GM19238 (cell line): ENCODE measurements around the gene ATXN10.
"Not testable (repeated sequence)": the region's sequence is repeated elsewhere in the genome, so short reads cannot be mapped to it uniquely, and the experiment has no call there.

Experiments
- DNase-seq: peaks from one replicate; pipeline ENCODE4 v3.0.0; 2011; ENCODE audit warnings: low spot score; ENCODE audit not compliant: insufficient read length

ATXN10 gene

DNA sequence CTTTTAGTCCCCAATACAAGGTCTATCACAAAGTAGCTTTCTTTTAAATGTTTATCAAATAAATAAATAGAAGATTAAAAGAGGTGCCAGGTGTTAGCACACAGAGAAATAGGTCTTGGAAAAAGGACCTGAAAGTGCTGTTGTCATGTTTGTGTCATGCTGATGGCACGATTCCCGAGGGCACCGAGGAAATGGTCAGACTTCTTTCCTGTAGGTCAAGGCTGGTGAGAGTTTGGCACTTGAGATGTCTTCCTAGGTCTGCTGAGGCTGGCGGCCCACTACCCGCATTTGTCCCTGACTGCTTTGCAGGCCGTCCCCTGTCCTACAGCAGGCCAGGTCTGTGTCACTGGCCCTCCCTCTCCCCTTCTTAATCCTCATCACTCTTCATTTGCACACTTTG is 112.1 kb downstream of the ATXN10 start:
- no peak for DNase-seq

DNA sequence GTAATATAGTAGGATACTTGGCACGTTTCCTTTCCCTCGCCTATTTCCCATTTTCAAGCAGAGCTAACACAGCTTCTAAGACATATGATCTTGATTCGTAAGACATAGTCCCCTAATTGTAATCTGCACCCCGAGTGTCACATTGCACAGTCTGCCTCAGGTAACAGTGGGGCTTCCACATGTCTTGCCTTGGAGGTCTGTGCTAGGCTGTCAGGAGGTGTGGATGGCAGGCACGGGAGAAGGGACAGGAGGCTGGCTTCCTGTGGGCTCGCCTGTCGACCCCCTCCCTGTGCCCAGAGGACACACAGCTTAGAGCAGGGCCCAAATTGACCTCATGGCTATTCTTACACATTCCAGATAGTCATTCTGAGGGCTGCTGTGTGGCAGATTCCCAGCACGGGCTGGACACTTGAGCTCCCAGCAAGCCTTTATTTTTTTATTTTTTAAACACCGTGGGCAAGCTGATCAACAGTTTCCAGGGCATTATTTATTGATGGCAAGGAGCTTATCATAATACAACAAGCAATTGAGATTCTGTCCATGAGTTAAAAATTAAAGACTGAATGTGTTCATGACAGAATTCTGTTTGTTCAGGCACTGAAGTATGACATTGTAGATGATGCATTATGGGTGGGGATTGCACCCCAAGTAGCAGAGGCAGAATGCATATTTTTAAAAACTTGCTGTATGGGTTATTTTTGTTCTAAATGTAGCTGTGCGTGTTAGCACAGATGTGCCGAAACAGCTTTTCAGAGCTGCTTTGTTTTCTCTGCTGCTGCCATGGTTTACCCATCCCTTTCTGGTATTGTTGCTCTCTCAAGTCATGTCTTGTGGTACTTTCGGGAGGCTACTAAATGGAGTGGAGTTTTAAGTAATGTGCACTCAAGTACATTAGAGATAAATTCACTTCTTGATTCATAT is 113.0 kb downstream of the ATXN10 start:
- no peak for DNase-seq

DNA sequence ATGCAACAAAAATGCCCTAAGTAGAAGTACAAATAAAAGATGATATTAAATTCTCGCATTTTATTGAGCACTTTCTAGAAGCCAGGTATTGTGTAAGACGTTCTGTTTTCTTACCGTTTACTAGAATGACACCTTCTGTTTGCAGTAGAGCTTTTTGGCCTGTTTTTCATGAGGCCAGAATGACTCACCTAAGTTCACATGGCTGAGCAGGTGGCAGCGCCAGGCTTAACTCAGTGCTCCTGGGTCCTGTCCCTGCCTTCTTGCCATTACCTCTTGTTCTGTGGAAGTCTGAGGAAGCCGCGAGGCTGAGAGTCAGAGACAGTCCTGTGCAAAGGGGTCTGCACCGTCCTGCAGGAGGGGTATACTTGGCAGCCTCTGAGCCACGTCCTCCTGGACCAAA is 113.8 kb downstream of the ATXN10 start:
- DNase-seq = no peak

DNA sequence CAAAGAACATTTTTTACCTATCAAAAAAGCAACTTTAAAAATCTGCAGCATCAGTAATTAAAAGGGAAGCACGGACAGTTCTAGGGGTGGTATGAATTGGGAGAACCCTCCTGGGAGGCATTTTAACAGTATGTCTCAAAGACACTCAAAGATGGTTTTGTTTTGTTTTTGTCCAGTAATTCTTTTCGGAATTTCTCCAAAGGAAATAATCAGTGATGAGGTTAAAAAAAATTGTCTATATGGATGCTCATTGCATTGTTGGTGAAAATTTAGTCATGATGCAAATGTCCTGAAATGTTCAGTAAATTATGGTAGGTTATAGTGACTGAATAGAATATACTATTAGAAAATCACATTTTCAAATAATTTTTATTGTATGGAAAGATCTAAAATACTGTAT is 115.1 kb downstream of the ATXN10 start:
- DNase-seq = no peak

DNA sequence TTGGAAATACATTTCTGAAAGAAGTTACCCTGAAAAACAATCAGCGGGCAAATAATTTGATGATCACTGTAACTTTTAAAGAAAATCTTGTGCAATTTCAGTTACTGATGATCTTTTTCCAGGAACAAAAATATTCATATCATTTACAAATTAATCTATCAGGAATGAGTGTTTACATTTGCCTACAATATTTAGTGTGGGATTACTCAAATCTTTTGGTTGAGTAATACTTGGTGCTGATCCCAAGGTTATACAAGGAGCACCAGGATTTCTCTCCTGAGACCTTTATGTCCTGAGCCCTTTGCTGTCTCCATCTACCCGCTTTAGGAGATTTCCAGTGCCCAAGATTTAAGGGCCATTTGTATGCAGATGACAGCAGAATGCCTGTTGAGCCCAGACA is 116.1 kb downstream of the ATXN10 start:
- DNase-seq = no peak

DNA sequence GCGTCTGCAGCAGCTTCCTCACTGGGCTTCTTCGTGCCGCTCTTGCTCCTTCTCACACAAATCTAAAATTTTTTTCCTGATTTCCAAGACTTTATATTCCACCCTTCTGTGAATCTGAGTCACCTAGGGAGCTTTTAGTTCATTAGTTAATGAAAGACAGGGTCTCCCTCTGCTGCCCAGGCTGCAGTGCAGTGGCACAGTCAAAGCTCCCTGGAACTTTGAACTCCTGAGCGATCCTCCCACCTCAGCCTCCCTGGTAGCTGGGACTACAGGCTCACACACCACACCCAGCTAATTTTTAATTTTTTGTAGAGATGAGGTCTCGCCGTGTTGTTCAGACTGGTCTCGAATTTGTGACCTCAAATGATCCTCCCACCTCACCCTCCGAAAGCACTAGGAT is 116.9 kb downstream of the ATXN10 start:
- no peak for DNase-seq

DNA sequence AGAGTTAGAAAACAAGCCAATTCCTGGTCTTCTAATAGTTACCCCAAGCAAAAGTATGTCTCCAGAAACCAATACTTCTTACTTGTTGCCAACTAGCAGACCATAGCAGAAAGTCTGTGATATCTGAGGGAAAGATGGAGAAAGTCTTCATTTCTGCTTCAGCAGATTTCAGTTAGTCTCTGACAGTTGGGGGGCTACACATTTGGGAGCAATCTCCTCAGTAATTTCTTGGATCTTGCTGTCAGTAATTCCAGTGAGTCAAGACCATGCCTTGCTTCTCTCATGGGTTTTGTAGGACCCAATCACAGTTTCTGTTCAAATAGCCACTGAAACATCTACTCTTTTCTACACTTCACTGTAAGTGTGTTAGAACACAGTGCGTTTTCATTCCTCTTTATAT is 118.8 kb downstream of the ATXN10 start:
- DNase-seq = no peak

DNA sequence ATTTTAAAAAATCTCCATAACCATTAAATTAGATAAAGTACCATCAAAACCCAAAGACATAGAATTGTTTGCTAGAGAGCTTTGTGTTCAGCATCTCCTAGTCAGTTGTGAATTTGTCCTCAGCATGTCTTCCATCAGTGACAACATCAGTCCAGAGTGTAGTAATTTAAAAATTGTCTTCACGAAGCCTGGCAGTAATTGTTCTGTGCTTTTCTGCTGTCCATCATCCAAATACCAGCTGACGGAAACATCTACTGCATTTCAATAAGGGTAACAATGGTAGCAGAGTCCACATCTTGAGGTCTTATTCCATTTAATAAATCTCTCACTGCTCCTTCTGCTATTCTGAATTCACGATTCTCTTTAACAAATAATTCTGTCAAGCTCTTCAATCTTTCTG is 121.5 kb downstream of the ATXN10 start:
- DNase-seq = no peak

DNA sequence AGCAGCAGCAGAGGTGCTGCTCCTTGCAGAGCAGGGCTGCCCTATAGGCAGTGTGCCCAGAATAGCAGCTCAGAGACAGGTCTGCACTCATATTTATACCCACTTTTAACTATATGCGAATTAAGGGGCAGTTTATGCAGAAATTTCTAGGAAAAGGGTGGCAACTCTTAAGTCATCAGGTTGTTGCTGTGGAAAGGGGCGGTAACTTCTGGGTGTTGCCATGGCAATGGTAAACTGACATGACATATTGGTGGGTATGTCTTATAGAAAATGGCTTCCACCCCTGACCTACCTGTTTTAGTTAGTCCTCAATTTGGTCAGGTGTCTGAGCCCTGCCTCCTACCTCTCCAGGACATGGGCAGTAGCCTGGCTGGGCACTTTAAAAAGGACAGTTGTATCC is 122.3 kb downstream of the ATXN10 start:
- DNase-seq = no peak

DNA sequence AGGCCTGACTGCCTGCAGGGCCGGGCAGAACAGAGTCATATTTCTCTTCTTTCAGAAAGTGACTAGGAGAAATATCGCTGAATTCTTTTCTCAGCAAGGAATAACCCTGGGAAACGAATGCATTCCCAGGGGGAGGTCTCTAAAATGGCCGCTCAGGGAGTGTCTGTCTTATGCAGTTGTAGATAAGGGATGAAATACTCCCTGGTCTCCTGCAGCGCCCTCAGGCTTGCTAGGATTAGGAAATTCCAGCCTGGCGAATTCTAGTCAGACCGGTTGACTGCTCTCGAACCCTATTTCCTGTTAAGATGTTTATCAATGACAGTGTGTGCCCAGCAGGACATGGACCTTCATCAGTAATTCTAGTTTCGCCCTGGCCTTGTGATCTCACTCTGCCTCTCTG is 124.4 kb downstream of the ATXN10 start:
- not testable (repeated sequence) for DNase-seq

DNA sequence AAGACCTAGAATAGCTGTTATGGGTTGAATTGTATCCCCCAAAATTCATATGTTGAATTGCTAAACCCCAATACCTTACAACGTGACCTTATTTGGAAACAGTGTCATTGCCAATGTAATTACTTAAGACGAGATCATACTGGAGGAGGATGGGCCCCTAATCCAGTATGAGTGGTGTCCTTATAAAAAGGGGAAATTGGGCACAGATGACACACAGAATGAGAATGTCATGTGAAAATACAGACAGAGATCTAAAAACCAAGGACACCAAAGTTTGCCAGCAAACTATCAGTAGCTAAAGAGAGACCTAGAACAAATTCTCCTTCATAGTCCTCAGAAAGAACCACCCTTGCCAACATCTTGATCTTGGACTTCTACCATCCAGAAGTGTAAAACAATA is 127.7 kb downstream of the ATXN10 start:
- DNase-seq = no peak

DNA sequence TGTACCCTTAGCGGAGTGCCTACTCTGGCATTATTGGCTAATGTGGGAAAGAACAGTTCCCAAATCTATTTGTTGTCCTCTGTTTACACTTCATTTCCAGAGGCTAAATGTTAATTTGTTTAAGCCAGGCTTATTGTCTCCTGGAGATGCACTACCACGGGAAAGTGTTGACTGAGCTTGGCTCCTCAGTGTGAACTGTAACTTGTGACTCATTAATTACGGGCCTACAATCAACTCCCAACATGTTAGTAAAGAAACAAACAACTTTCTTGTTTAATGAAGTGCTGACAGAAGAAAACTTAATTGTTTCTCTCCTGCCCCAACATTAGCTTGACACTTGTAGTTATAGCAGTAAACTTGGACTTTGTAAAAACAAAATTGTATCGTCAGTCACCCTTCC is 130.4 kb downstream of the ATXN10 start:
- DNase-seq = no peak

DNA sequence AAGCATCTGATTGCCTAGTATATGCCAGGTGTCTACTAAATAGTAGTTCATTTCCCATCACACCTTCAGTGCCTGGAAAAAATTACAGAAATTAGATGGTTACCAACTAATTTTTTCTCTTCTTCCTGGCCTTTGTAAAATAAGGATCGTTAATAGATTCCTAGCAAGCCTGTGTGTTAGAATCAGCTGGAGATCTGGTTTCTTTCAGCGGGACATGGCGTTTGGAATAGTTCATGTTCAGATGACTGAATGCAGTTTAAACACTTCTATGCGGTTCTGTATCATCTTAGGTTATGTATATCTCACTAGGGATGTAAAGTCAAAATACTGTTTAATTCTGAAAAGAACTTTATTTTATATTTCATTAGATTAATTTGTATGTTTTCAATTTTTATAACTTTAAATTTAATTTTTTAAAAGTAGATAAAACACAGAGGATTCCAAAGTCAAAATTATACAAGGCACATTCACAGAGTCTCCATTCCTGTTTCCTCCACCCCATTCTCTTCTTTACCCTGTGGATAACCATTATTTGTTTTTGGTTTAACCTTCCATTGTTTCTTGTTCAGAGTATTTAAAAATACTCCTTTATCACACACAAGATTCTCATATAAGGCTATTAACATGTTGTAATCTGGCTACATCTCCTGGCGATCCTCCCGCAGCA is 132.8 kb downstream of the ATXN10 start:
- no peak for DNase-seq

DNA sequence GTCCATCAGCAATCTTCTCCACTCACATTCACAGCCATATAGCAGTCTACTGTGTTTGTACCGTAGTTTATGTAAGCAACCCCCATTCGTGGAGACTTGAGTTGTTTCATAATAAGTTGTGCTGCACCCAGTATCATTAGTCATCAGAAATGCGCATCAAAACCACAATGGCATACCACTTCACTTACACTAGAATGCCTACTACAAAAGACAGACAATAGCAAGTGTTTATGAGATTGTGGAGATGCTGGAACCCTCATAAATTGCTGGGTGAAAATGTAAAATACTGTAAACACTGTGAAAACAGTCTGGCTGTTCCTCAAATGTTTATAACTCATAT is 133.3 kb downstream of the ATXN10 start:
- DNase-seq = no peak

DNA sequence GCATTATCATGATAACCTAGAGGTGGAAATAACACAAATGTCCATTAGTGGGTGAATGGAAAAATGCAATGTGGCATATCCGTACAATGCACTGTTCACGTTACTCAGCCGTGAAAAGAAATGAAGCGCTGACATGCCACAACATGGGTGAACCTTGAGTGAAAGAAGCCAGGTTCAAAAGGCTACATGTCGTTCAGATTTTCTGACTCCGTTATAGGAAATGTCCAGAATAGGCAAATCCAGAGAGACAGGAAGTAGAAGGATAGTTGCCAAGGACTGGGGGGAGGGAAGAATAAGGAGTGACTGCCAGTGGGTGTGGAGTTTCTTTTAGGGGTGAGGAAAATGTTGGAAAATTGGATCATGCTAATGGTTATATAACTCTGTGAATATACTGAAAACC is 133.8 kb downstream of the ATXN10 start:
- DNase-seq = no peak

DNA sequence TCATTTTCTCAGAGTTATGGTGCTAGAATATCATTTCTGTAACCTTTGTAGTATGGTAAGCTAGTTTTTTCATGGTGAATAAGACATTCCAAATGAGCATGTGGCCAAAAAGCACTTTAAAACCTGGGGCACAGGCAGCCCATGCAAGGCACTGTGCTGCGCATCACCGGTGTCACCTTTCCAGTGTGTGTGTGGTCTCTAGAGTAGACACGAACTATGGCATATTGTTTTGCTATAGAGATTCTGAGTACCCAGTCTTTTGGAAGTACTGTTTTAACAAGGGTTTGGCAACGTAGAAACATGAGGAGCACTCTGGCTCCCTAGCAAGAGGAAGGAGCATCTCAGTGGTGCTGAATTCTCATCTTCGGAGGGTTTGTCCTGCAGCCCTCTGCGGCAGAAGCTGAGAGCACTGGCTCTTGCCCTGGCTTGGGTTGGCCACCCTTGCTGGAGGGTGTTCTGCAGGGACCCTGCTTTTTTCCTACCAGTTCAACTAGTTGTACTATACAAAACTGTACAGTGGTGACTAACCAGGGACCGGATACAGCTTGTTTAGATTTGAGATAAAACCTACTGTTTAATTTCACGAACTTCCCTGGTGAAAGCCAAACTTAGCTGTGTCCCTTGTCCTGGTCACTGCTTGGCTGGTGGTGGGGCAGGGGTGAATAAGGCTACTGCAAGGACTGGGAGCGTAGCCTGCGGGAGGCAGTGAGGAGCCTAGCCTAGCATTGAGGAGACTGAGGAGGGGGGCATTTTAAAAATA is 135.7 kb downstream of the ATXN10 start:
- no peak for DNase-seq

DNA sequence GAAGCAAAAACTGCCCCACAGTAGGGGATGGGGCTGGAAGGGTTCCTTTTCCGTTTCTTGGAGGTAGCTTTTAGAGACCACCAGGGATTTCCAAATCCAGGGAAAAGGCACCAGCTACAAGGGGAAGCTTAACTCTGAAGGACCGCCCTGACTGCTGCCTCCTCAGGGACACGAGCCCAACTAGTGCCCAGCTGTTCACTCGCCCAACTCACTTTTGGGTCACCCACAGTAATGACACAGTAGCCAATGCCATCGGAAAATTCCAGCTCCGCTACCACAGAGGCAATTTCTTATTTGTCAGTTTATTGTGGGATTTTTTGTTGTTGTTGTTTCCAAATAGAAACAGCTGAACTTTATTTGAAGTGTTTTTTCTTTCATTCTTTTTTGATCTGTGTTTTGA is 141.3 kb downstream of the ATXN10 start:
- DNase-seq = no peak

DNA sequence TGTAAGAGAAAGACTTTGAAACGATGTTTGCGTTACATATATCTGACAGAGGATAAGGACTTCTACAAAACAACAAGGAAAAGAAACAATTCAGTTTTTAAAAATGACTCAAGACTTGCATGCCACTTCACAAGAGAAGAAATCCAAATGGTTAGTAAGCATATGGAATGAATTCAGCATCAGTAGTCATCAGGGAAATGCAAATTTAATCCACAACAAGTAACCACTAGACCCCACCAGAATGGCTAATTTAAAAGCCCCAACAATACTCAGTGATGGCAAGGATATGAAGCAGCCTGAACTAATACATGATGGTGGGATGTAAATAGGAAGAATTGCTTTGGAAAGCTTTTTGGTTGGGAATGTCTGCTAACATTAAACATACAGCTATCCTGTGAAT is 142.6 kb downstream of the ATXN10 start:
- no peak for DNase-seq

DNA sequence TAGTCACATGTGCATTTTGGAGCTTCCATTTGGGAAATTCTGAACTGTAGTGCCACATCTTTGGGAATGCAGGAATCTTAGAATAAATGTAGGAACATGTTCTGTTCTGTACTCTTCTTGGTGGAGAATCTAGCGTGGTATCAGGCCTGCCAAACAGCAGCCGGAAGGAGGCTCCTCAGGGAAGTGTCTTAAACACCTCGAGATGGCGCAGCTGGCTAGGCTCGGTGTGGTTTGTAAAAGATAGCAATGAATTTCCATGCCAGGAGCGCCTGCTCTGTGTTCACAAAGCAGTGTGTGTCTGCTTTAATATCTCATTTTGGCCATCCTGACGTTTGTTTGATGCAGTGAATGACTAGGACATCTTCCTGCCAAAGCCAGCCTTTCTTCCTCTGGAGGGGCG is 145.1 kb downstream of the ATXN10 start:
- DNase-seq = no peak

DNA sequence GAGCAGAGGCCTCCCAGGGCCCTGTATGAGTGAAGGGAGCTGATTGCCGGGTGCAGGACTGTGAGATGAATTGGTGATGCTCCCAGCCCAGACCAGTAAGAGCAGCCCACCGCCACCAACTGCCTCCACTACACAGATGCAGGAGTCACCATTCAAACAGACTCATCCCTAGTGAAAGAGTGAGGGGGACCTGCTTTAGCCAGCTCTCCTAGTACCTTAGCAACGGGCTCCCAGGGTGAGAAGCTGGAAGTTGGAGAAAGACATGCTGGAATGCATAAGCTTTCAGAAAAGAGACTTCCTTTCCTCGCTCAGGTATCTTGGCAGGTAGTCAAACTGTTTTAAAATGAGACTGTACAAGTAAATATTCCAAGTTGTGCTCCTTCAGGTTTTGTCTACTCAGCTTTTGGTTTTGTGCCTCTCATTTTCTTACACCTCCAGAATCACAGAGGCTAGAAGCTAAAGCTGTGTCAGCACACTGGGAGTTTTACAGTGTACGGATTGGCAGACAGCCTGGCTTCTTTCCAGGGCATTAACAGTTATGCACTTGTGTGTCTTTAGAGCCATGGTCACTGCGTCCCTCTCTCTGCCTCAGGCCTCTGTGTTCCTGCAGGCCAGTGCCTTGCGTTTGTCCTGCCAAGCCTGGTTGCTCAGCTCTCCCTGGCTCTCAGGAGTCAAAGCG is 146.2 kb downstream of the ATXN10 start:
- no peak for DNase-seq

DNA sequence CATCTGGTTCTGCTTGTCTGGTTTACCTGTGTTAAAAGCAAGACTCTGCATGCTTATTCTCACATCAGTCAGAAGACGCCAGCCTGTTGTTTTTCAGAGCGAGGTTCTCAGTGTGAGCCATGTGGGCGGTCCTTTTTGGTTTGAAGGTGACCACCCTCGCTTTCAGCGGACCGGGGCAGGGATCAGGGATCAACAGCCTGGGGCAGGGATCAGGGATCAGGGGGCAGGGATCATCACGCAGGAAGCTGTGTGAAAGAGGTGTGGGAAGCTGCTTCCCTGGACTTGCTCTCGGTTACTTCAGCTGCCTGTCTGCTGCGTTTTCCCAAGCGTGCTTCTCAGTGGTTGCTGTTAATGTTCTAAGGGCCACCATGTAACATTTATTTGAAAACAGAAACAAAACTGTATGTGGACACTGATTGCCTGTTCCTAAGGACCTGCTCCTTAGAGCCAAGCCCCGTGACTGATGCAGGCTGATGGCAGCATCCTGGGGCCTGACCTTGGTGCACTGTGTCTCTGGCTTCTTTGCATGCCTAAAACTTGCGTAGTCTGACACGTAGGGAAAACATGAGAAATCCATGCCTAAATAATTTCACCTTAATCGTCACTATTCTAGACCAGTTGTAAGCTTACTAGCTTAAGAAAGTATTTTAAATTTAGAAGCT is 146.9 kb downstream of the ATXN10 start:
- no peak for DNase-seq
